HEK293T (cell line): ENCODE results near the gene SNTA1.

Experiments
- ARNT ChIP-seq: fragments of 450-650 bp; IDR thresholded peaks from 2 replicates; pipeline ENCODE4 v1.6.1; 2017; ENCODE audit warnings: mild to moderate bottlenecking
- BHLHE40 ChIP-seq: fragments of 450-650 bp; IDR thresholded peaks from 2 replicates; pipeline ENCODE4 v1.6.1; 2016; ENCODE audit warnings: mild to moderate bottlenecking, moderate library complexity, borderline replicate concordance
- ELF4 ChIP-seq: fragments of 450-650 bp; IDR thresholded peaks from 2 replicates; pipeline ENCODE4 v1.6.1; 2017; ENCODE audit warnings: antibody characterized with exemption
- FOXA1 ChIP-seq: fragments of 450-650 bp; IDR thresholded peaks from 2 replicates; pipeline ENCODE4 v1.6.1; 2016; ENCODE audit warnings: mild to moderate bottlenecking
- FOXM1 ChIP-seq: fragments of 450-650 bp; IDR thresholded peaks from 2 replicates; pipeline ENCODE4 v1.6.1; 2017; ENCODE audit warnings: mild to moderate bottlenecking, borderline replicate concordance
- HDGF ChIP-seq: fragments of 450-650 bp; IDR thresholded peaks from 2 replicates; pipeline ENCODE4 v1.6.1; 2017; ENCODE audit warnings: antibody characterized with exemption, borderline replicate concordance
- LEF1 ChIP-seq: fragments of 450-650 bp; IDR thresholded peaks from 2 replicates; pipeline ENCODE4 v1.6.1; 2017; ENCODE audit warnings: mild to moderate bottlenecking, borderline replicate concordance
- NFRKB ChIP-seq: fragments of 450-650 bp; IDR thresholded peaks from 2 replicates; pipeline ENCODE4 v1.6.1; 2016; ENCODE audit warnings: mild to moderate bottlenecking, moderate library complexity
- SP1 ChIP-seq: fragments of 450-650 bp; IDR thresholded peaks from 2 replicates; pipeline ENCODE4 v1.6.1; 2017
- SUZ12 ChIP-seq: fragments of 450-650 bp; IDR thresholded peaks from 2 replicates; pipeline ENCODE4 v1.6.1; 2016; ENCODE audit warnings: mild to moderate bottlenecking
- TARDBP ChIP-seq: fragments of 450-650 bp; IDR thresholded peaks from 2 replicates; pipeline ENCODE4 v1.6.1; 2016

DNA sequence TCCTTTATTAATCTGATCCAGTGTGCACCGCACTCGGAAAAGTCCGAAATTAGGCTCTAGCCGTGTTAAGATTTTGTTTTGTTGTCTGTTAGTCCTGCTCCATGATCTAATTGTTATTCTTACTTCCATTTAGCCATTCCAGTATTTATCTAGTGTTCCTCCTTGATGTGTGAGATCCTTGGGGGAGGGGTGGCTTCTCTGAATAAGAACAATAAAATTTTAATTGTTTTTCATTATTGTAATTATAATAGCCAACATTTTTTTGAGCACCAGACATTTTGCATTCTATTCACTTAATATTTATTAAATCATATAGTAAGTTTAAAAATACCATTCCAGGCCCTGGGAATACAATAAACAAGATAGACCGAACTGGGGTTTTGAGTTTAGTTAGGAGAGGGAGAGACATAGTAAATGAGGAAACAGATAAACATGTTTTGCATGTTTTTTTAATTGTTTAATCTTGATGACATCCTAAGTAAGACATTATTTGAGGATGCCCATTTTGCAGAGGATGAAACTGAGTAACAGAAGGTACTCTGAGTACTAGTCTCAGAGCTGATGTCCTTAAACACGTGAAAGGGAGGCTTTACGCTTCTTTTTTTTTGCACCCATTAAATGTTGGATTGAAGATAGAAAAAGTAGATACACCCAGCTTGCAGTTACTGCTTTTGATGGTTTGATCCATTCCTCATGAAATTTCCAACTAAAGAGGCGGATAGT, 47.5 kb upstream of the SNTA1 start:
- TF ChIP-seq NFRKB: no peak
- no peak for TF ChIP-seq HDGF
- TF ChIP-seq FOXM1: no peak
- TF ChIP-seq BHLHE40: no peak
- TF ChIP-seq FOXA1: no peak
- no peak for TF ChIP-seq ARNT
- no peak for TF ChIP-seq SP1
- TF ChIP-seq ELF4: no peak
- TF ChIP-seq TARDBP: no peak
- no peak for TF ChIP-seq SUZ12
- TF ChIP-seq LEF1: no peak
